Measurements from ENCODE around the gene ZPLD1.

ZPLD1 gene

DNA sequence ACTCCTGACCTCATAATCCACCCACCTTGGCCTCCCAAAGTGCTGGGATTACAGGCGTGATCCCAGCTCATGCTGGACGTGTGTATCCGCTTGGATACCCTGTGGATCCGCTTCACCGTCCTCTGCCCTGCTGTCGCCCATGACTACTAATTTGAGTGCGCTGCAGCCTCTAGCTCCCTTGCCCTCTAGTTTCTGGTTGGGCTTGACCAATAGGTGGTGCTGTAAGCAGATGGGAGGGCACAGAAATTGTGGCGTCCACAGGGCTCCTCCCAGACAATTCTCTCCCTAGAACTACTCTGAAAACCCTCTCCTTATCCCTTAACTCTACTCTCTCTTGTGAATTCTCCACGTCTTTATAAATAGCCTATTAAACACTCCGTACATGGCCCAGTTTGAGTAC lies 36.2 kb downstream of the ZPLD1 start:
- DNase-seq: no peak

DNA sequence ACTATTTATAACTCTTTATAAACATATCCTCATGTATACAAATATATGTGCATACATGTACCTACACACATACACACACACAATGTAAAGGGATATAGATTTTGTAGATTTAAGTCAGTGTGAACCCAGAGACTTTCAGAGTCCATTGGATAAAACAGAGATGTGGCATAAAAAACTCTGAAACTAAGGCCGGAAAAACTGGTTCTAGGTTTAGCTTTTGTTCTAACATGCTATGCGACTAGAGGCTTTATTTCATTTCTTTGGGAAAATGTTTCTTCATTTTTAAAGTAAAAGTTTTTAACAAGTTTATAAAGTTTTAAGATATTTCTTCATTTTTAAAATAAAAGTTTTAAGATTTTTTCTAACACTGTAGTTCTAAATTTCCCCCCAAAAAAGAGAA lies 36.7 kb downstream of the ZPLD1 start:
- DNase-seq: no peak

DNA sequence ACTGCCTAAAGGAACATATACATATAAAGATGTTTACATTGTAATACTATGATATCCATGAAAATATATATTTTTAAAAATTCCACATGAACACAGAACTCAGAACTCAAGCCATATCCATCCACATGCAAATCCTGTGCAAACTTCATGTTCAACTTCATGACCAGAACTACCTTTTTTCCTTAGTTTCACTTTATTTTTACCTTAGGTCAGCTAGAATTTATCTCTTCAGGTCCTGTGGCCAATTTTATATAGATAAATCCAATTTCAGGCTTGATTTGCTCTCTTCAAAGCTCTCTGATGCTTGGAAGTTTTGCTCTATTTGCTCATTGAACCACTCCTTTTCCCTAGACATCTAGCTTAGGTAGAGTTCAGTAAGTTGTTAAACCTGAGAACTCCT lies 38.8 kb downstream of the ZPLD1 start:
- DNase-seq: no peak

DNA sequence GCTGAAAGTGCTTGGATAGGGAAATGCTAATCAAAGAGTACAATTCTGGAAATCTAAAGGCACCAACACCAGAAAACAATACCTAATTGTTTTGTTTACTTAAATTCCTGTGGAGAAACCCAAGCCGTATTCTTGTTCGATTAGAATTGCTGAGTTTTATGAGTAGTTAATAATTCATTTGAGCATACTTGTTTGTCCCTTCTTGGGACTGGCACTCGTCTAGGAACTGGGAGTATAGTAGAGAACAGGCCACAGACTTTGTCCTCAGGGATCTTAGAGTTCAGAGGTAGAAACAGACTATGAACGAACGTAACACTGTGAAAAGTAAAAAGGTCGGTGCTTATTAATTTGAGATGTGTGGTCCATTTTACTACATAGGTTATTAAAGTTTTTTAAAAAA lies 39.4 kb downstream of the ZPLD1 start:
- no peak for DNase-seq

DNA sequence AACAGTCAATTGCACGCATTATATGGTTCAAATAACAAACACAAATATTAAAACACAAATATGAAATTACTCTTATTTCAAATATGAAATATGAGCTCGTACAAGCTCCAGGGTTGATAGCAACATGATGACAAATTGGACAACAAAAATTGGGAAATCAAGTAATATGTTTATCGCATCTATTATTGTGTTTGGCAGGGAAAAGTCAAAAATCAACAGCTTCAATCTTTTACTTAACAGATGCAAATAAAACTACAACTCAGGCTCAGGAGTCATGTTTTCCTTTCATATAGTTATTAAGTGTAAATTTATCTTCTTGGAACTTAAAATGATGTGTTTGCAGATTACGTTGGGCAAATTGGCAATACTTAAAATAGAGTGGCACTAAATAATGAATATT lies 41.4 kb downstream of the ZPLD1 start:
- no peak for DNase-seq

DNA sequence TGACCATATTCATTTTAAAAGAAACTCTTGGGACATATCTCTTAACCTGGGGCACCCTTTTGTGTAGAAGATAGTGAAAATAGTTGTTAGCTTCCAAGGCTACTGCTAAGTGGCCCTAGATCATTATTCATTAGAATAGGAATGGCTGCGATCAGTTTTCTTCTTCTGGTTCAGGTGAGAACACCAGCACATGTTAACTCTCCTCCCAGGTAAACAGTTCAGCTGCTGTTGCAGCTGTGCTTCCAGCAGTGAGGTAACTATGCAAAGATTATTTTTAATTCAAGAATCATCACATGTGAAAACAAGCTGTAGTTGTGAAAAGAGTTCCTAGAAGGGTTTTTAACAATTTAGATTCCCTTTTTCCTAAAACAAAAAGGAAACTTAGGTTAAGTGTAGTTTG lies 43.3 kb downstream of the ZPLD1 start:
- DNase-seq: no peak

DNA sequence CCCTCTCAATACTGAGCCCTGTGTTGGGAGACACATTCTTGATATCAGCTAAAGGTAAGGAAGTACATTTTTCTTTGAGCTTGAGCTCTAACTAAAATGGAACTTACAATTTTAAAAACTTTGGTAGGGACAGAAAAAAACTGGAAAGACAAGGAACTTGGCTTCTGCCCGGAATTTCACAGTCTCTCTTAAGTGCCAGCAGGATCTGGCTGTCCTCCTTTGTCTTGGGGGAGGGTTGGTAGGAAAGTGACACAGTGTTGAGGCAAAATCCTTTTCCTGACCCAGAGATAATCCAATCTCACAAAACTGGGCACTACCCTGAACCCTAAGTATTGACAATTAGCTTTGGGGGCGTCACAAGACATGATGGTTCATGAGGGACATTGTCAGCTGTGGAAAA lies 45.3 kb downstream of the ZPLD1 start:
- no peak for DNase-seq

DNA sequence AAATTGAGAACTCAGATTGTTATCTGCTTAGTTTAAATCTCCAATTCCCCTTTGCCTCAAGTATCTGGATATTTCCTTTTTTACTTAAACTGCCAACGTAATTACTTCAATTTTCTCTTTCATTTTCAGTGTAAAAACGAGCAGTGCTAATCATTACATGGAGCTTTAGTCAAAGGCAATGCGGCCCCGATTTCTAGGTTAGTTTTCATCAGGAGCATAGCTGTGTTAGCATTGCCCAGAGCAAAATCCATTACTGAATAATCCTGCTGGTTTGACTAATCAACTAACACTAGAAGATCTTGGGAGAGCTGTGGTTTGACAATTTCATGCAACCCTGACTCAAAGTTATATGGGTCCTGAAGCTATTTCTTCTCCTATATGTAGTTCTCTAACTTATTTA lies 46.2 kb downstream of the ZPLD1 start:
- DNase-seq: no peak

DNA sequence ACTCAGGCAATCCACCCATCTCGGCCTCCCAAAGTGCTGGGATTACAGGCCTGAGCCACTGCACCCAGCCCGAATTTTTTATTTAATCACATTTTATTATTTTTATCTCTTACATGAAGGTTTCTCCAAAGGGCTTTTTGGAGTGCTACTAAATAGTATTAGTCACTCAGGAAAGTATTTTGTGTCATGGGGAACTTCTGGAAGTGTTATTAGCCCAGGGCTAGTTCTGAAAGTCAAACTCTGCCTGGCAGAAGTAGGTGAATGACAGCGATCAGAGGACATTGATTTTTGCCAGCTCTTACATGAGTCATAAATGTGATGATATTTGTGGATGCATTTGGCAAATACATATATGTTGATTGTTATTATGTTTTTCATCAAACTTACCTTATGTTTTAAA lies 48.7 kb downstream of the ZPLD1 start:
- no peak for DNase-seq

DNA sequence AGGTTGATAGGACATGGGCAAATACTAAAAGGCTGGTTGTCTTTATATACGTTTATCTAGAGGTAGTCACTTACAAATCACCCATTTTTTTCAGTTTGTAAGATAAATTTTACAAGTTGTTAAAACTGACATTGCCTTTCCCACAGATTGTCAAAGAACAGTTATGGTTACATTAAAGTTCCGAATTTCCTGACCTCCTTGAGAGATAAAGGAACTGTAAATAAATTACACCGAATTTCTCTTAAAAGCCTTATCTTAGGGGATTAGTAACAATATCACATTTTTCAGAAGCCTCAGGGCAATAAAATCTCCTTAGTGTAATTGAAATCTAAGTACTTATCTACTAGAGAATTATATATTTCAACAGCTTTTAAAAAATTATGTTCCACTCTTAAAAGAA lies 49.5 kb downstream of the ZPLD1 start:
- no peak for DNase-seq

DNA sequence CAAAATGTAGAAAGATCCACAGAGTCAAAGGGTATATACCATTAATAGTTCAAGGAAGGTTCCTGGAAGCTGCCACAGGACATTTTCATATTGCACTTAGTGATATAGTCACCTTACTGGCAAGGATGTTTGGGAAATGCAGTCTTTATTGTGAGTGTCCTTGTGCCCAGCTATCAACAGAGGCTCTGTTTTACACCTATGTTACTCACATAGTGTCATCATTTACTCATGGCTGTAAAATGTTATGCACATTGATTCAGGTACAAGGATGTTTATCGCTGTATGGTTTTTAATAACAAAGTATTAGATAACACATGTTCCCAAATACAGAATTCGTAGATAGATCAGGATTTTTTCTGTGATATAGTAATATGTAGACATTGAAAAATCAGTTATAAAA lies 50.9 kb downstream of the ZPLD1 start:
- DNase-seq: no peak

DNA sequence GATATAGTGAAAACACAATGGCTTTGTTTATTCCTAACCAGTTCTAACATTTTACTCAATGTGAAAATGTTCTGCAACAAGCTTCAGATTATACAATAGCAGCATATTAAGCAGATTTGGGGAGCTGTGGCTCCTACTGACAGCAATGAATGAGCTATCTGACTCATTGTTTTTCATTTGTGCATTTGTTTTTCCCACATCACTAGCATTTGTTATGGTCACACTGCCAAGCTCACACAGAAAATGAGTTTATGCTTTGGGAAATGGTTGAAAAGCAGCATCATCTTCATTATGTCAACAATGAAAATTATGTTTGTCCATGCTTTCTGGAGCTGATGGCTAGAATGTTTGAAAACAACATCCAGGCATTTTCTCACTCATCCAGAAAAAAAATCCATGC lies 53.5 kb downstream of the ZPLD1 start:
- DNase-seq: no peak

DNA sequence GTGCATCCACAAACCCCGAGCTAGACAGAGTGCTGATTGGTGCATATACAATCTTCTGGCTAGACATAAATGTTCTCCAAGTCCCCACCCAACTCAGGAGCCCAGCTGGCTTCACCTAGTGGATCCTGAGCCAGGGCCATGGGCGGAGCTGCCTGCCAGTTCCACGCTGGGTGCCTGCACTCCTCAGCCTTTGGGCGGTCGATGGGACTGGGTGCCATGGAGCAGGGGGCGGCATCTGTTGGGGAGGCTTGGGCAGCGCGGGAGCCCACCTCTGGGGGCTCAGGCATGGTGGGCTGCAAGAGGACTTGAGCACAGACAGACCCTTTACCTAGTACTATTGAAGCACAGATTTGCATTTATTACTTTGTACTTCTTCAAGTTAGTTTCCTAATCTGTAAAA lies 57.5 kb downstream of the ZPLD1 start:
- DNase-seq: no peak

DNA sequence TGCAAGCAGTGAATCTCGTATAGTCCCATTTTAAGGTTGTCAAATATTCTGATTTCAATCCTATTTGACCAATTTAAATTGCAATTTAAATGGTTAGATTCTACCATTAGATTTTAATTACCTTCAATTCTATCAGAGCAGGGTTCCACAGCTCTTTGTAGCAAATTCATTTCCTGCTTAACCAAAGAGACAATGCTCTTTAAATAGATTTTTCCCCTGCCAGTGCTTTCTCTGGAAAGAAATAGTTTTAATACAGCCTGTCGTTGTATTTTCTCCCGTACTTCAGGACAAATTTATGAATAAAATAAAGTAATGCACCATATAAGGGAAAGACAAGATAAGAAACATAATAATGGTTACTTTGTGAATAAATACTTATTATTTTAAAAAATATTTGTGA lies 62.8 kb downstream of the ZPLD1 start:
- no peak for DNase-seq

DNA sequence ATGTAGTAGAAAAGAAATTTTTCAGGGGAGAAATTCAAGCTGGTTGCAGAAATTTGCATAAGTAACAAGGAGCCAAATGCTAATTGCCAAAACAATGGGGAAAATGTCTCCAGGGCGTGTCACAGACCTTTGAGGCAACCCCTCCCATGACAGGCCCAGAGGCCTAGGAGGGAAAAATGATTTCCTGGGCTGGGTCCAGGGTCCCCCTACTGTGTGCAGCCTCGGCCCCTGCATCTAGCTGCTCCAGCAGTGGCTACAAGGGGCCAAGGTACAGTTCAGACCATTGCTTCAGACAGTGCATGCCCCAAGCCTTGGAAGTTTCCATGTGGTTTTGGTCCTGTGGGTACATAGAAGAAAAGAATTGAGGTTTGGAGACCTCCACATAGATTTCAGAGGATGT lies 70.7 kb downstream of the ZPLD1 start:
- no peak for DNase-seq

DNA sequence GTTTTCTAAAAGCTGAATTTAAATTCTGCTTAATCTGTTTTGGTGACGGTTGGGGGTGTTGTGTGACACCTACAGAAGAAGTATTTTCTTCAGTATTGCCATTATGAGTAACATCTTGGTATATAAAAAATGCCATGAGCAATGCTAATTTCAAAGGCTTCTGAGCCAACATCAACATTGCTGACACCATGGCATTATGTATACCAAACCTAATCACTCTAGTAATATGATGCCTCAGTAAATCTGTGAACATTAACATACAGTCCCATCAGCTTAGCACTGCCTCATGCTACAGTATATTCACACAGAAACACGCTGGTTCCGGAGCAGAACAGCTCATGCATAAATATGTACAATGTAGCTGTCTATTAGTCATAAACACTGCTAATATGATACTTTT lies 75.8 kb downstream of the ZPLD1 start:
- no peak for DNase-seq

DNA sequence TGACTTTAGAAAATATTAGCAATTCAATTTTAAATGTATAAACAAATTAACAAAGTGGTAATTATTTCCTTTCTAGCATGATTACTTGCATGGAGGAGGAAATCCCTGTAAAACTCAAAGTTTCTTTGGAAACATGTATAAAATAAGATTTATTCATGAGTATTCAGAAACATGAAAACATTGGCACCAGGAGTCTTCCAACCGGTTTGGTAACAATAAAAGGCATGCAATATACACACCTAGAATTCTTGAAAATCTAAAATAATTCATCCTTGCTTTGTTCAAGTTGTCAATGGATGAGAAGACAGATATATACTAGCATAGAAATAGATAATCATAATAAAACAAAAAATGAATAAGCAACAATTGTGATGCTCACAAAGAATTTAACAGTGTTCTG lies 76.4 kb downstream of the ZPLD1 start:
- no peak for DNase-seq

DNA sequence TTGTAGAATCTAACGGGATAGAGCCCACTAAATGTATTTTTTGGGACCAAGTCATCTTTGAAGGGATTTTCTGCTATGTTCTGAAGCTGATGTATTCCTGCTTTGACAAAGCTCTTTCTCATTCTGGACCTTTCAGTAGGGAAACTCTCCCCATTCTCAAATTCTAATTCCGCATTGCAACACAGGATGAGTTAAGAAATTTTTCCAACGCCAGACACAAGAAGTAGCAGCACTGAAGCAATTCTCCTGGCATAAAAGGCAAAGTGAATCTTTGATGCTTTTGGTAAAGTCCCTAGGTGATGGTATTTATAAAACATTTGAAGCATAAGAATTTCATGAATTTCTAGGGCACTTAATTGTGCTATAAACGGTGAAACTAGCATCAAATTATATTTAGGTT lies 76.8 kb downstream of the ZPLD1 start:
- no peak for DNase-seq

DNA sequence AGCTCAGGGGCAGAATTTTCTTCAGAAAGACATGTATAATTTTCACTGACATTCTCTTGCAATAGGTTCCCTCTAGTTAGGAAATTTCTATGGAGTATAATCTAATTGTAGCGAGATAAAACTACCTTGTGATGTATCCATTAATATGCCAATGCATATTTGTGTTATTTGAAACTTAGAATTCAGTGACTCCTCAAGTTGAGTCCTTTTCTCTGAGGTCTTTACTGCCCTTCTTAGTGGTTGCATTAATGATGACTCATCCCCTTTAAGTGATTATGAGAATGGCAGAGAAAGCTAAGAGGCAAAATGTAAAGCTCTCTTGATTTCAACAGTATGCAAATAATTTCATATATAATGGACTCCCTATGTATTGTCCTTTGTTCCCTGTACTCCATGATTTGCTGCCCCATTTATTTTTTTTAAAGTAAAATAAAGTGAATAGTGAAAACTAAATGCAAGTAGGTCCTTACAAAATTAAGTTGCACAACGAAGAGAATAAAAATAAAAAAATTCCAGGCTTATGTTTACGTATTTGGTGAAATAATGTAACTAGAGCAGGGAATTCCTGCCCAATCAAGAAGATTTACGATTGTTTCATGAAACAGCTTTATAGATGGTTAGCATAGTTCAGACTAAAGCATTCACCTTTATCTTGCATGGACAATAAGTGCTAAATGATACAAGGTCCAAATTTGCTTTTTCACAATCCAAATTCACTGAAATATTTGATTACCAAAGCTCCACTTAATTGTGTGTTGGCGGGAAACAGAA lies 78.1 kb downstream of the ZPLD1 start:
- DNase-seq: no peak

DNA sequence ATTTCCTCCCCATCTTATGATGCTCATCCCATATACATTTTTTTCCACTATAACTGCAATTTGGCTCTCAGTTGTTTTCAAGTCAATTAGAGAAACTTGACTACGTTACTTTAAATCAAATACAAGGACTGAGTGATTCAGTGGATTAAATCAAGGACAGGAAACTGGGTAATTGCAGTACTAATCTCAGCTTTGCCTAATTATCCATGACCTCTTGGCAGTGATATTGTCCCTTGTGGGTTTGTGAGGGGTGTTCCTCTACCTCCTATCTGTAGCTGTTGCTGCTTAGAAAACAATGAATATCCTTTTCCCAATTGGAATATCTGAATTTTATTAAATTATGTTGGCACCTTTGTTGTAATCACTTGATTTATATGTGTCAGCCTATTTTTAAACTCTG lies 79.4 kb downstream of the ZPLD1 start:
- DNase-seq: no peak

DNA sequence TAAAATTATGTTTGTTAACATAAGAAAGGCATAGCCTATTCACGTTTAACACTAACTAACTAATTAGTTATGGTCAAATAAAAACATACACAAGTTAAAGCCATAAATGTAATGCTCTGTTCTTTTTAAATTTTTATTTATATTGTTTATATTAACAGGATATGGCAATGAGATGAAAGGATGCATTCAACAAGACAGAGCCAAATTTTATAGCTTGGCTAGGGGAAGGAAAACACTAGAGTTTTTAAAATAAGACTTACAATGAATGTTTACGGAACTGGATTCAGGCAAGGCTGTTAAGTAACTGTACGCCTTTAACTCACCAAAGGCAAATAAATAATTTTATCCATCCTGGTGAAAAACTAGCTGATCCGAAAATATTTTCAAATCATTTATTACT lies 86.4 kb downstream of the ZPLD1 start:
- no peak for DNase-seq

DNA sequence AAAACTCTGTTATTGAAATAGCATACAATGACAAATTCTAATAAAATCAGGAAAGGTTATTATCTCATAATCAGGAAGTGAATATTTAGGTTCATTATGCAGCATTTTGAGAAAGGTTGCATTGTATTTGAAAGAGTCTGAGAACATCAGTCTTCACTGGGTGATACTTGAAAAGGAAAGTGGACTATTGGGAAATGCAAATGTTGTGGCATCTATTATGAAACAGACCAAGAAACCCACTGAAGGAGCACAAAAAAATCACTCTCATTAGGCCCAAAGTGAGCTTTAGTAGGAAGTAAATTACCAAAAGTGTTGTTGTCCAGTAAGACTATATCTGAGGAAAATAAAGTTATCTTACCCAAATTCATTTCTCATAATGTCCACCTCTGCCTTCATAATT lies 90.8 kb downstream of the ZPLD1 start:
- DNase-seq: no peak

DNA sequence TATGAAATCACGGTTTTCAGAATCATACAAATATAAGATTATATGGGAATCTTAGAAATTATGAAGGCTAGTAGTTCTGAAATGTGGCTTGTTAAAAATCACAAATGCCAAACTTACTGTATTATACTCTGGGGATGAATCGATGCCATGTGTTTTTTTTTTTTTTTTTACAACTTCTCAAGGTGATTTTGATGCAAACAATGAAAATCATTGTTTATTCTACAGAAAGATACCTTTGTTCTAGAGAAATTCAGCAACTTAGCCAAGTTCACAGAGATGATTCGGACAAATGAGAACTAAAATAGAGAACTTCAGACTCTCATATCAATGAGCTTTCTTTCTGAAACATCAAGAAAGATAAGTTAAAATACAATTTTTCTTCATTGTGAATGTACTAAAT lies 92.0 kb downstream of the ZPLD1 start:
- no peak for DNase-seq

DNA sequence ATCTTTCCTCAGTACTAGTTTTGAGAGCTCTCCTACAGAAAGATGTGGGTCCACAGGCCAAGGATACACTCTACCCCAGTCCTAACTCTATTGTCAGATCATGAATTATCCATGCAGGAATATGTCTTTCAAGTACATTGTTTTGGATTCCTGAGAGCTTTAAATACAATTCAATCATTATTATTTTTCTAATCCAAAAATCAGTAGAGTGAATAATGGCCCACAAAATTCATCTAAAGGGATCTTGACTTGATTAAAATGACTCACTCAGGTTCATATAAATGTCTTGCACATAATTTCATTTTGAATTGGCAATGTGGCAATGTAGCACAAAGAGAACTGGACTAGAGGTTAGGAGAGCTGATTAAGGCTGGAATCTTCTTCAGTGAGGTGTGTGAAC lies 93.9 kb downstream of the ZPLD1 start:
- DNase-seq: no peak
